CD14-positive monocyte (primary cell): ENCODE measurements around the gene TBC1D22A. TPM values are rescaled to one million over a fixed set of nuclear protein-coding genes. Genes with fewer than 3 reads are reported as not detected.

Experiments
- DNase-seq, 3 donors: peaks; one replicate each; pipeline ENCODE4 v3.0.0-alpha.2; 2011 to 2022
- H2AFZ ChIP-seq: 2 replicates; pipeline ENCODE4 v1.6.0; 2012; ENCODE audit warnings: mild to moderate bottlenecking, low read depth, low read length, inconsistent platforms; ENCODE audit not compliant: insufficient read depth, poor library complexity, severe bottlenecking
- H3K27ac ChIP-seq, 2 donors: 1 replicate in 1 of 2; 2 replicates in 1 of 2; pipeline ENCODE4 v1.5.1; 2012 to 2013; ENCODE audit warnings: low read length in 2 of 2, control low read depth in 1 of 2, inconsistent platforms in 1 of 2, low read depth in 1 of 2, mild to moderate bottlenecking in 1 of 2
- H3K27me3 ChIP-seq, 2 donors: one replicate each; pipeline versions ENCODE4 v1.6.0 to v1.6.1; 2011 to 2013; ENCODE audit warnings: low read length in 2 of 2; ENCODE audit not compliant: control insufficient read depth in 2 of 2, insufficient read depth in 2 of 2
- H3K36me3 ChIP-seq, 2 donors: replicated peaks in 1 of 2; 1 replicate in 1 of 2; 2 replicates in 1 of 2; pipeline versions ENCODE4 v1.5.1 to v1.6.1; 2012 to 2013; ENCODE audit warnings: low read length in 2 of 2, control low read depth in 1 of 2, inconsistent platforms in 1 of 2, mild to moderate bottlenecking in 1 of 2; ENCODE audit not compliant: insufficient read depth in 2 of 2, control insufficient read depth in 1 of 2
- H3K4me1 ChIP-seq, 2 donors: 1 replicate in 1 of 2; 2 replicates in 1 of 2; pipeline versions ENCODE4 v1.5.1 to v1.6.1; 2012 to 2013; ENCODE audit warnings: low read length in 2 of 2, control low read depth in 1 of 2, inconsistent platforms in 1 of 2, mild to moderate bottlenecking in 1 of 2, moderate library complexity in 1 of 2; ENCODE audit not compliant: insufficient read depth in 2 of 2, control insufficient read depth in 1 of 2
- H3K4me2 ChIP-seq: replicated peaks from 2 replicates; pipeline ENCODE3; 2012; ENCODE audit warnings: low read length, moderate library complexity, mild to moderate bottlenecking; ENCODE audit not compliant: poor library complexity, severe bottlenecking; ENCODE audit errors: extremely low read depth
- H3K4me3 ChIP-seq, 3 experiments: fragments of 200-600 bp in 1 of 3; sonication (generic) in 1 of 3; replicated peaks in 1 of 3; 1 replicate in 2 of 3; 2 replicates in 1 of 3; pipeline ENCODE4 v1.5.1; 2011 to 2013; ENCODE audit warnings: low read length in 3 of 3, mild to moderate bottlenecking in 3 of 3, control low read depth in 2 of 3, low read depth in 2 of 3, inconsistent platforms in 1 of 3, moderate library complexity in 1 of 3
- H3K79me2 ChIP-seq: 2 replicates; pipeline ENCODE4 v1.6.0; 2012; ENCODE audit warnings: mild to moderate bottlenecking, control low read depth, inconsistent platforms, low read length, moderate library complexity; ENCODE audit not compliant: insufficient read depth
- H3K9ac ChIP-seq: 2 replicates; pipeline ENCODE4 v1.6.0; 2017; ENCODE audit warnings: low read length, mild to moderate bottlenecking; ENCODE audit not compliant: insufficient read depth, poor library complexity, severe bottlenecking
- H3K9me3 ChIP-seq, 2 donors: replicated peaks in 1 of 2; 1 replicate in 1 of 2; 2 replicates in 1 of 2; pipeline versions ENCODE4 v1.5.1 to v1.6.1; 2012 to 2013; ENCODE audit warnings: low read length in 2 of 2, control low read depth in 1 of 2; ENCODE audit not compliant: control insufficient read depth in 1 of 2, insufficient read depth in 1 of 2
- H4K20me1 ChIP-seq: 2 replicates; pipeline ENCODE4 v1.6.0; 2012; ENCODE audit warnings: mild to moderate bottlenecking, low read length, control low read depth, moderate library complexity; ENCODE audit not compliant: insufficient read depth
- H3K27ac Mint-ChIP-seq, 7 donors: one replicate each; pipeline ENCODE4 v1.8.0; 2020; ENCODE audit warnings: mild to moderate bottlenecking in 7 of 7, mixed read lengths in 7 of 7, moderate library complexity in 6 of 7, inconsistent platforms in 2 of 7
- H3K27me3 Mint-ChIP-seq, 3 donors: one replicate each; pipeline ENCODE4 v1.8.0; 2021 to 2022; ENCODE audit warnings: low read depth in 3 of 3, mild to moderate bottlenecking in 3 of 3, mixed read lengths in 3 of 3, moderate library complexity in 3 of 3, inconsistent platforms in 1 of 3
- H3K36me3 Mint-ChIP-seq, 2 donors: one replicate each; pipeline ENCODE4 v1.8.0; 2020; ENCODE audit warnings: mixed read lengths in 2 of 2, inconsistent platforms in 1 of 2, mild to moderate bottlenecking in 1 of 2
- H3K4me1 Mint-ChIP-seq: one replicate; pipeline ENCODE4 v1.8.0; 2020; ENCODE audit warnings: mild to moderate bottlenecking, mixed read lengths
- H3K4me3 Mint-ChIP-seq, 2 donors: one replicate each; pipeline ENCODE4 v1.8.0; 2020; ENCODE audit warnings: mild to moderate bottlenecking in 2 of 2, mixed read lengths in 2 of 2, moderate library complexity in 1 of 2
- H3K9me3 Mint-ChIP-seq, 7 donors: one replicate each; pipeline ENCODE4 v1.8.0; 2020 to 2022; ENCODE audit warnings: mixed read lengths in 7 of 7, mild to moderate bottlenecking in 6 of 7, moderate library complexity in 6 of 7, inconsistent platforms in 2 of 7
- CTCF ChIP-seq: fragments of 200-600 bp; IDR thresholded peaks from one replicate; pipeline ENCODE4 v1.8.0; 2022; ENCODE audit warnings: antibody characterized with exemption, mild to moderate bottlenecking
- WGBS: methylation state at CpG from one replicate; pipeline ENCODE4 v1.1.5; 2013; ENCODE audit warnings: missing lambda C conversion rate; ENCODE audit not compliant: insufficient coverage; 5-methylcytosine and 5-hydroxymethylcytosine counted together
- intact Hi-C, 2 donors: fragments of 100-400 bp; cut with micrococcal nuclease; formaldehyde crosslinking; loops; one replicate each; pipeline versions ENCODE4 v1.15.0 to v1.15.1; 2023
- polyA plus RNA-seq, 3 donors: library from polyadenylated mRNA; depleted of rRNA in 1 of 3; unstranded in 2 of 3; stranded (reverse) in 1 of 3; fragments of 300-500 nt in 2 of 3; fragments of >200 nt in 1 of 3; fragmentation: Illumina TruSeq in 2 of 3; gene quantifications; 1 replicate in 2 of 3; 2 replicates in 1 of 3; pipeline ENCODE4 v1.2.3, GENCODE V29; 2012 to 2021

Gene TBC1D22A
- polyA plus RNA-seq, 3 donors = 25.9 to 36.2 (median 29.5) TPM

- Mint-ChIP-seq H3K9me3 (peaks cover 5 to 16% (median 9%) of the 10 kb centered on the region in 7 donors), H3K4me3 (peak overlapping the region; percentile 56 to 79), H3K27ac (peak overlapping the region; percentile 100), H3K4me1 (peaks cover 84% of the 10 kb centered on the region), H3K36me3 (peaks cover 5 to 8% of the 10 kb centered on the region in 2 donors), H3K27me3 (peaks cover 0 to 7% (median 5%) of the 10 kb centered on the region in 3 donors)
- H3K27ac ChIP-seq = peak overlapping the region; percentile 100
- H3K4me1 ChIP-seq = peaks cover 91 to 92% of the 10 kb centered on the region in 2 donors
- H3K4me2 ChIP-seq = peak overlapping the region; percentile 65
- no peaks in the 10 kb centered on the region for H4K20me1 ChIP-seq
- intact Hi-C loops = loop anchor here (1.0 to 5.0 kb wide), 5 partner anchors 9 to 38 kb away; partner anchors contain the start of gene CERK (in 1 of the 2)
- TF ChIP-seq CTCF = no peak
- H2AFZ ChIP-seq = no peak overlapping the region
- peak overlapping the region; percentile 94 for H3K9ac ChIP-seq
- peak overlapping the region in 2 of 3 experiments; percentile 10 to 53 for H3K4me3 ChIP-seq
- H3K27me3 ChIP-seq = no peaks in the 10 kb centered on the region
- no peaks in the 10 kb centered on the region for H3K36me3 ChIP-seq
- H3K79me2 ChIP-seq = no peaks in the 10 kb centered on the region
- H3K9me3 ChIP-seq = peaks cover 0 to 14% of the 10 kb centered on the region in 2 donors
- under 1% methylated on average over 10 of the region's 14 CpGs for WGBS
- peak; percentile 98 to 100 (median 98) for DNase-seq
These were observed 8.2 kb upstream of the TBC1D22A start for GRCh38 chr22:46754110-46754799.

GRCh38 chr22:46754826-46755225 lies 7.6 kb upstream of the TBC1D22A start:
- whole genome bisulfite sequencing = 92% methylated on average over 3 of the region's 6 CpGs
- H3K4me3 Mint-ChIP-seq = no peak overlapping the region
- Histone ChIP-seq H3K27ac (peak overlapping the region; percentile 100), H2AFZ (no peak overlapping the region), H3K4me1 (peaks cover 86 to 87% of the 10 kb centered on the region in 2 donors), H3K36me3 (no peaks in the 10 kb centered on the region), H3K4me3 (peak overlapping the region in 1 of 3 experiments; percentile 37), H3K9me3 (peaks cover 0 to 14% of the 10 kb centered on the region in 2 donors), H3K9ac (peak overlapping the region; percentile 94), H3K27me3 (no peaks in the 10 kb centered on the region), H3K4me2 (peak overlapping the region; percentile 65), H3K79me2 (no peaks in the 10 kb centered on the region), H4K20me1 (no peaks in the 10 kb centered on the region)
- peaks cover 5 to 16% (median 9%) of the 10 kb centered on the region in 7 donors for H3K9me3 Mint-ChIP-seq
- DNase-seq = no peak
- peaks cover 81% of the 10 kb centered on the region for H3K4me1 Mint-ChIP-seq
- peaks cover 0 to 5% (median 5%) of the 10 kb centered on the region in 3 donors for H3K27me3 Mint-ChIP-seq
- no peak for TF ChIP-seq CTCF
- H3K27ac Mint-ChIP-seq = peak overlapping the region; percentile 100
- intact Hi-C loops = loop anchor here (1.0 to 5.0 kb wide), 5 partner anchors 8 to 37 kb away; partner anchors contain the start of gene CERK (in 1 of the 2)
- peaks cover 5 to 8% of the 10 kb centered on the region in 2 donors for H3K36me3 Mint-ChIP-seq
